Mesenteric fat pad (tissue), 1 donor: Measurements from ENCODE around the gene GLRA1. TPM values are rescaled to one million over a fixed set of nuclear protein-coding genes. Genes with fewer than 3 reads are reported as not detected.

ENCODE experiments used
- DNase-seq: peaks from one replicate; pipeline ENCODE4 v3.0.0-alpha.2; 2020; ENCODE audit warnings: low spot score
- long read RNA-seq: library from polyadenylated mRNA; unstranded; transcript quantifications from one replicate; pipeline ENCODE4 v2.0.0, GENCODE V29; 2020
- total RNA-seq: library from RNA; stranded (reverse); fragmentation: NEBNext Ultra II Directional; extraction: Animal tissue kit (Norgen Biotek cat#: 25700); gene quantifications from one replicate; pipeline ENCODE4 v1.2.1, GENCODE V29; 2021
- donor health status: DM: yes; HTN: yes; CAD: no.

Gene GLRA1
- not detected for total RNA-seq
- long read RNA-seq, partial matches to known transcripts, result 0 of 2 reads
- long read RNA-seq, other reads (novel, unspliced or antisense), result 2 of 2 reads

GRCh38 chr5:151924564-151925301 is at the start of gene GLRA1:
GLRA1 (minus strand) TSS chr5:151924851; CDS start chr5:151924549, 302 bp downstream.
- DNase-seq, result no peak

- no peak for DNase-seq
Observed at GRCh38 chr5:151970885-151971284, 46.2 kb upstream of the GLRA1 start.

GRCh38 chr5:151967865-151968264 is 43.2 kb upstream of the GLRA1 start:
- no peak for DNase-seq

GRCh38 chr5:151966046-151966445 is 41.4 kb upstream of the GLRA1 start:
- DNase-seq, result no peak

- DNase-seq, result no peak
Observed at GRCh38 chr5:151964471-151964870, 39.8 kb upstream of the GLRA1 start.

- no peak for DNase-seq
Observed at GRCh38 chr5:151961557-151961956, 36.9 kb upstream of the GLRA1 start.

GRCh38 chr5:151958111-151958510 is 33.5 kb upstream of the GLRA1 start:
- DNase-seq, result no peak

- DNase-seq, result no peak
Observed at GRCh38 chr5:151956725-151957124, 32.1 kb upstream of the GLRA1 start.

- no peak for DNase-seq
Observed at GRCh38 chr5:151954255-151954654, 29.6 kb upstream of the GLRA1 start.

GRCh38 chr5:151953833-151954232 is 29.2 kb upstream of the GLRA1 start:
- DNase-seq, result no peak

- no peak for DNase-seq
Observed at GRCh38 chr5:151952238-151952637, 27.6 kb upstream of the GLRA1 start.

- DNase-seq, result no peak
Observed at GRCh38 chr5:151950706-151951105, 26.1 kb upstream of the GLRA1 start.

GRCh38 chr5:151949701-151950308 is 25.2 kb upstream of the GLRA1 start:
- no peak for DNase-seq

- DNase-seq, result no peak
Observed at GRCh38 chr5:151949113-151949512, 24.5 kb upstream of the GLRA1 start.

GRCh38 chr5:151947931-151948608 is 23.4 kb upstream of the GLRA1 start:
- no peak for DNase-seq

GRCh38 chr5:151937851-151938250 is 13.2 kb upstream of the GLRA1 start:
- no peak for DNase-seq

- DNase-seq, result no peak
Observed at GRCh38 chr5:151935135-151935695, 10.6 kb upstream of the GLRA1 start.

GRCh38 chr5:151931260-151931659 is 6.6 kb upstream of the GLRA1 start:
- no peak for DNase-seq

GRCh38 chr5:151926188-151926587 is 1.5 kb upstream of the GLRA1 start:
- no peak for DNase-seq

GRCh38 chr5:151925340-151925739 is 689 bp upstream of the GLRA1 start:
- no peak for DNase-seq

GRCh38 chr5:151923866-151924476 is 680 bp downstream of the GLRA1 start:
- no peak for DNase-seq

GRCh38 chr5:151921916-151922315 is 2.7 kb downstream of the GLRA1 start:
- no peak for DNase-seq
